Stimulated activated CD8-positive, alpha-beta memory T cell treated with anti-CD3 and anti-CD28 coated beads, Interleukin-12 subunit alpha, Interleukin-12 subunit beta, amount 100 ng/mL, for 4 hours (primary cell): ENCODE data around the gene PACSIN2.

Source experiments
- DNase-seq: peaks from one replicate; pipeline ENCODE4 v3.0.0-alpha.2; 2020; ENCODE audit warnings: low read depth

Gene PACSIN2

GRCh38 chr22:42881298-42881697 is 133.7 kb downstream of the PACSIN2 start:
- DNase-seq, result no peak

- no peak for DNase-seq
Measured at GRCh38 chr22:42880815-42881214, 134.1 kb downstream of the PACSIN2 start.

DNA sequence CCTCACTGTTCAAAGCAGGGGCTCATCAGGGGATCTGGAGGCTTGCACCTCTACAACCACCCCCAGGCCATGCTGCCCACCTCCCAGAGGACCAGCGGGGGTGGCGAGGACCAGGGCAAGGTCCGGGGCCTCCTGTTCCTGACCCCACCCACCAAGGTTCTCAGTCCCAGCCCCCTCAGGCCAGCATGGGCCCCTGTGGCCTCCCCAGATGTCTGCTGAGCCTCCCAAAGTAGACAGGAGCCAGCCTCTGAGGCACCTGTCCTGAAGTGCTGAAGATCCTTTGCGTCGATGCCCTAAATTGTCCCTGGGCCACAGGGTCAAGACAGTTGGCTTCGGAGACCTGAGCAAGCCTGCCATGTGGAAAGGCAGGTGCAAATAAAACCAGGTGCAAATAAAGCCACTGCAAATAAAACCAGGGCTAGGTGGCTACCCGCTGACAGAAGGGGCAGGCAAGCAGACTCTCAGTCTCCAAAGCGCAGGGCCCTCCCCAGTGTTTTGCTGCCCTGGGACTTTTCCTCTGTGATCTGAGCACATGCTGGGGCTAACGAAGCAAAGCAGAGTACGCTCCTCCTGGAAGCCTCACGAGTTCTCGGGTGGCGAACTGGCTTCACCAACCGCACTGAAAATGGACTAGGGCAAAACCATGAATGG is 135.5 kb downstream of the PACSIN2 start:
- DNase-seq, result no peak

DNA sequence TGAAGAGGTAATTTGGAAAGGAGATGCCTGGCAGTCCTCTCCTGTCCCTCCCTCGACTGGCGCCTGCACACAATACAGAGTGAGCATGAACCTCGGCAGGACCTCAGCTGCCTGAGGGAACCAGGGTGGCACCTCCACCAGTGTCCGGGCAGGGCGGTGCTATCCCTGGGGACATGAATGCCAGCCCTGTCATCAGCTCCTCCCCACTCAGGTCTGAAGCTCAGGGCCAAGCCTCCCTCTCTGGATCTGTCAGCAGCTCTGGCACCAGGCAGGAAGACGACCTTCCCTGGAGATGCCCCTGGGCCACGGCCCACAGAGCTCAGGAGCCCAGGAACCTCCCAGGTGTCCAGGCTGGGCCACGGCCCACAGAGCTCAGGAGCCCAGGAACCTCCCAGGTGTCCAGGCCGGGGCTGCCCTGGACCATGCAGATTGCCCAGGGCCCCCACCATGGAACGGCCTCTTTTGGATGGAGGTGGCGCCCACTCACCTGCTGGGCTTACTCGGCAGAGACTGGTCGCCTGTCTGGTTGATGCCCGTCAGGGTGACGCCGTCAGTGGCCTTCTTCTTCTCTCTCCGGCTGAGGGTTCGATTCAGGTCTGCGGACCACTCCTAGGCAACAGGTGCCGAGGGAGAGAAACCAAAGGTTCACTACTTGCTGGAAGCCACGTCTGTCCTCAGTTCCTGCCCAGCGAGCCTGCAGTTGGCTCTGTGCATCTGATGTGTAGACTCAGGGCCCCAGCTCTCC is 136.2 kb downstream of the PACSIN2 start:
- no peak for DNase-seq

DNA sequence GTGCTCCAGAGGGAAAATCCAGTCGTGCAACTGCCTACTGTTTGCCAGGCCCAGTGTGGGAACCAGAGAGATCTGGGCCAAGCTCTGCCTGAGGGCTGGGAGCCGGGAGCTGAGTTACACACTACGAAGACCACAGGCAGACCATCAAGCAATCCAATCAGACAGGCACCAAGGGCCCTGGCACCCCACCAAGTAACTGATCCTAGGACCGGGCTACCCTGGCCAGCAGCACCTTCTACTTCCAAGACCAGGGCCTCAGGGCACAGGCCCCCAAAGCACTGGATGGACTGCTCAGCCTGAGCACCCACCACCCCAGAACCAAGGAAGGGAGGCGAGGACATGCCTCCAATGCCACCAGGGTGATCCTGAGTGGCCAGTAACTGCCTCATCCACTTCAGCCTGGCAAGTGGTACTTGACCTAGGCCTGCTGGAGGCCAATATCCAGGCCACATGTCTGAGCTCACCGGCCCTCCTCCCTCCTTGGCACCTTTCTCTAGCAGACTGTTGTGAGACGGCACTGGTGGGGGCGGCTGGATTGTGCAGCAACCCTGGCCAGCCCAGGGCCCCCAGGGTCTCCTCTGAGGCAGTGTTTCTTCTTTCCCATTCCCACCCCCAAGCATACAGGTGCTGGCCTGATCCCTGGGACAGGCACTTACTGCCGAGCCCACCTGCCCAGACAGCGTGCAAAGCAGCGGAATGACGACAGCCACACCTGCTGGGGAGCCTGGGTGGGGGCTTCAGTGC is 137.2 kb downstream of the PACSIN2 start:
- DNase-seq, result no peak

DNA sequence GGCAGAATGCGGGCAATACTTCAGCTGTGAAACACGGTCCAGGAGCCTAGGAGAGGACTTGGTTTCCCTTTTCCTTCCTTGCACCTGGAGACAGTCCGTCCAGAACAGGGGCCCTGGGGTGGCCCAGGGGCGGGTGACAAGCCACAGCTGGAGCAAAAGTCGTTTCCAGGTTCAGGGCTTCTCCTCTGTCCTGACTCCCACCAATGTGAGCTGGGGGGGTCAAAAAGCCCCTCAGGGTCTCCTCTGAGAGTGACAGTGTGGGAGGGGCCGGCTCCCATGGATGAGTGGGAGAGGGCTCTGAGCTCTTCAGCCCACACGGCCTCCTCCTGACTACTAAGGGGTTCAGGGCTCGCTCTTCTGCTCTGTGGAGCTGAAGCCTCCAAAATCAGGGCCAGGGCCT is 137.8 kb downstream of the PACSIN2 start:
- DNase-seq, result no peak

DNA sequence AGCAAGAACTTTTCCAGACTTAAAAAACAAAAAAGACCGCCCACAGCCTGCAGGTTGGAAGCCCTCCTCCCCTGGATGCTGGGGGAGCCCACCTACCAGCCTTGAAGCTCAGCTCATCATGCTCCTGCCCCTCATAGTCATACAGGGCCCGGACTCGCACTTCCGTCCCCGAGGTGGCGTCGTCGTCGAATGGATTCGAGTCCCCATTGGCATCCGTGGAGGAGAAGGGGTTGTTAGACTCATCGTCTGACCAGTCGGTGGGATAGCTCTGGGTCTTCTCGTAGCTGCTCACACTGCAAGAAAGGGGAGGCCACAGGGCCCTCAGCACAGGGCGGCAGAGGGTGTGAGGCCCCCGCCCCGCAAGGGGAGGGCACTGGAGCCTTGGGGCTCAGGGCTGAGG is 138.9 kb downstream of the PACSIN2 start:
- no peak for DNase-seq

GRCh38 chr22:42874010-42874409 is 140.9 kb downstream of the PACSIN2 start:
- DNase-seq, result no peak

GRCh38 chr22:42873356-42873755 is 141.6 kb downstream of the PACSIN2 start:
- no peak for DNase-seq

- no peak for DNase-seq
Measured at GRCh38 chr22:42872821-42873220, 142.1 kb downstream of the PACSIN2 start.

DNA sequence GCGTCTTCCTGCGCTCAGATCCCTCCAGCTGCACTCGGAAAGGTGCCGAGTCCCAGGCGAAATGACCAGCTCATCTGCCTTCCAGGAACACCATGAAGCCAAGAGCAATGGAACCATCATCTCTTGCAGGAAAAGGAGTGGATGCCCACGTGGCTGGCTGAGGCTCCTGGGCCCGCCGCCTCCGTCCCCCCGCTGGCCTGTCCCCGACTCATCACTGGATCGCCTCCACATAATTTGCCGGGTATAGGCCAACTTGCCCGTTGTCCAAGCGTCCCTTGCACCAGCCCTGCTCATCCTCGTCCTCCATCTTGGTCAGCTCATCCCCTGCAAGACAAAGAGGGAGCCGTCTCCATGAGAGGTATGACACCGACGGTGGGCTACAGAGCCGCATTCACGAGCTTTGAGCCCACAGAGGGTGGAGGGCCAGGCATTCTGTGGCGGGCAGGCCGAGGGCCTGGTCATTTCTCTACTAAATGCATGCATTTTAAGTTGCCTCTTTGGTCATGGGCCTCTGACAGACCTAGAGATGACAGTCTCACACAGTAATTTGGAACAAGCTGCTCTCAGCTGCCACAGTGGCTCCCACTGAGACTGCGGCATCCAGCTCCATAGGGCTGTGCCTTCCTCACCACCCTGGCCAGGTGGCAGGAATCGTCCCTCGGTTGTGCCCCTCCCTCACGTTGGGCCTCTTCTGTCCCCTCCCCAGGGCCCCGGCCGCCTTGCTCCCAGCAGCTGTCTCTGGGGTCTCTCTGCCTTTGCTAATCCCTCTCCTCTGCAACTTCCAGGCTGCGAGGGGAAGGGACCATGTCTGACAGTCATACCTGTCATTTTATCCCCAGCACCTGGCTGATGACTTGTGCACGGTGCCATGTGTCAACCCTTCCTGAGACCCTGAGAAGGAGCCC is 143.6 kb downstream of the PACSIN2 start:
- no peak for DNase-seq

GRCh38 chr22:42869888-42870480 is 145.0 kb downstream of the PACSIN2 start:
- no peak for DNase-seq

- no peak for DNase-seq
Measured at GRCh38 chr22:42869463-42869862, 145.5 kb downstream of the PACSIN2 start.

DNA sequence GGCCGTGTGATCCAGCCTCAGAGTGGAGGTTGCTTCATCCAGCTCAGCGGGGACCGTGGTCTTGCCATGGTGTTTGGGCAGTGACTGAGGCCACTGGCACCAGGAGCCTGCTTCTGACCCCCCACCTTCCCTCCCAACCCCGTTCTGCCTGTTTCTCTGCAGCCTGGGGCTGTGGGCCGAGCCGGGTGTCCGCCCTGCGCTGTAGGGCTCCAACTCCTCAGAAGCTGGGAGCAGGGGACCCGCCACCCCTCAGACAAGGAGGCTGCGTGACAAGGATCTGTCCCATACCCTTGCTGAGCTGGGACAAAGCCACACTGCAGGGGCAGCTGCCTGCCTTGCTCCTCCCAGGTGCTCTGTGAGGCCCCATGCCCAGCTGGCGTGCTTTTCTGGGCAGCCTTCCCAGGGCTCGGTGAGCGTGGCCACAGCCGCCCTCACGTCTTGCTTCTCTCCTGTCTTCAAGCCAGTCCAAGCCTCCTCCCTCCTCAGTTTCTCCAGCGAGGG is 146.1 kb downstream of the PACSIN2 start:
- no peak for DNase-seq

DNA sequence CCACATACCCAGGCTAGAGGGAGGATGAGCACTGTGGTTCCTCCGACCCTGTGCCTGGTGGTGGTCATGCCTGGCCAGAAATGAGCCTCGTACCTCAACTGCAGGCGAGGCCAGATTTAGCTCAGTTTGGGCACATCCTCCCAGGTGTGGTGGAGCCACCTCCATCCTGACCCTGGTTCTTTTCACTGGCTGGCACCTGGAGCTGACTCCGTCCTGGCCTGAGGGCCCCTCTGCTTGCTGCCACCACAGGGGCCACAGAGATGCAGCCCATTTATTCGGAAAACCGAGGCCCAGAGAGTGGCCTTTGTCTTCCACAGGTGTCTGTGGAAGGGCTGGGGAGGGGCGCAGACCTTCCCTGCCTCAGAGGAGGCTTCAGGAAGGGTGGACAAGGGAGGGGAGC is 148.8 kb downstream of the PACSIN2 start:
- DNase-seq, result no peak

DNA sequence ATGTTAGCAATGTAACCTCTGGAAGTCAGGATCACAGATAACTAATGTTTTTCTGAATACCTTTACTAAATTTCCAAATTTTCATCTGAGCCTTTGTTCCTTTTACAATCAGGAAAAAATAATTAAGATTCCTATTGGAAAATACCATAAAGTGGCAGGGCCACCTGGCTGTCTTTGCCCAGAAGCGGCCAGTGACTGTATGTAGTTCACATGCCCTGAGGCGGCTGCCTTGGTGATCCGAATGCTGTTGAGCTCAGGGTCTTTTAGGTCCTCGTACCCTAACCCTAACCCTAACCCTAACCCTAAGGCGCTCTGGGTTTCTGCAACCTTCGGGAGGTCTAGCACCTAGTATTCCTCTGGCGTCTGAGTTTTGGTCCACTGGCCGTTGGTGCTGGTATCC is 149.4 kb downstream of the PACSIN2 start:
- no peak for DNase-seq

DNA sequence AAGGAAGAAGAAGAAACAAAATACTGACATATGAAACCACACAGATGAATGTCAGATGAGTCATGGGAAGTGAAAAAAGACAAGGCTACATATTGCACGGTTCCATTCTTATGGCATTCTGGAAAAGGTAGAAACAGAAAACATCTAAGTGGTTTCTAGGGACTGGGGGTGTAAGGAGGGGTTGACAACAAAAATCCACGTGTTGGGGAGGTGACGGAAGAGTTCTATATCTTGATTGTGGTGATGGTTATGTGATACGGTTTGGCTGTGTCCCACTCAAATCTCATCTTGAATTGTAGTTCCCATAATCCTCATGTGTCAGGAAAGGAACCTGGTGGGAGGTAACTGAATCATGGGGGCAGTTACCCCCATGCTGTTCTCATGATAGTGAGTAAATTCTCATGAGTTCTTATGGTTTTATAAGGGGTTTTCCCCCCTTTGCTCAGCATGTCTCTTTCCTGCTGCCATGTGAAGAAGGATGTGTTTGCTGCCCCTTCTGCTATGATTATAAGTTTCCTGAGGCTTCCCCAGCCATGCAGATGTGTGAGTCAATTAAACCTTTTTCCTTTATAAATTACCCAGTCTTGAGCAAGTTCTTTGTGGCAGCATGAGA is 151.5 kb downstream of the PACSIN2 start:
- no peak for DNase-seq

GRCh38 chr22:42862045-42862734 is 152.8 kb downstream of the PACSIN2 start:
- DNase-seq, result no peak

- DNase-seq, result no peak
Measured at GRCh38 chr22:42860968-42861367, 154.0 kb downstream of the PACSIN2 start.

DNA sequence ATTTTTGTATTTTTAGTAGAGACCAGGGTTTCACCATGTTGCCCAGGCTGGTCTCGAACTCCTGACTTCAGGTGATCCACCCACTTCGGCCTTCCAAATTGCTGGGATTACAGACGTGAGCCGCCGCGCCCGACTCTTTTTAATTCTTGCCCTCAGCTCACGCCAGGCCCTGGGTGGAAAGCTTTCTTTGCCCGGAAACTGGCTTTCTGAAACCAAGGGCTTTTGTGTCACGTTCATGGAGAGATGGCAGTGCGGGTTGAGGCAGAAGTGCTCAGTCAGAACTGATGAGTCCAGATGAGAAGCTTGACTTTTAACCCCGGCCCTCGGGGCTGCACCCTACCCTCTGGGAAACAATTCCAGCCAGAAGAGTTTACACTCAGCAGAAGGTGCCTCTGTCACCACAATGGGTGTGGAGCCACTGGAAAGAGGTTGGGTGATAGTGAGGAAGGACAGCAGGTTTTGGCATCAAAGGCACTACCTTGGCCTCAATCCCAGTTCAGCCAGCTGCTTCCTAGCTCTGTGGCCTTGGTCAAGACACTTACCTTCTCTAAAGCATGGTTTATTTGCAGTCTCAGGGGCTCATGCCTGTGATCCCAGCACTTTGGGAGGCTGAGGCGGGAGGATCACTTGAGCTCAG is 157.0 kb downstream of the PACSIN2 start:
- no peak for DNase-seq
